ENCODE data around the gene TRAF3.

- no peak for TF ChIP-seq CTCF (IDR thresholded peaks at IDR 0.05; ENCODE audit: low read depth, low read length, missing input control)
- no peak for TF ChIP-seq RXRA (IDR thresholded peaks at IDR 0.05)
- no peak for TF ChIP-seq REST (IDR thresholded peaks at IDR 0.05)
- no peak for TF ChIP-seq JUND (IDR thresholded peaks at IDR 0.05)
- TF ChIP-seq SP1 (IDR thresholded peaks at IDR 0.05): no peak
- no peak for TF ChIP-seq YY1 (IDR thresholded peaks at IDR 0.05)
- no peak for TF ChIP-seq MAX (IDR thresholded peaks at IDR 0.05)
- TF ChIP-seq ATF3 (IDR thresholded peaks at IDR 0.05): no peak
- TF ChIP-seq RAD21 (IDR thresholded peaks at IDR 0.05): no peak
- TF ChIP-seq GABPA (IDR thresholded peaks at IDR 0.05 in 1 of 2, conservative IDR thresholded peaks at IDR 0.05 in 1 of 2): no peak
- TF ChIP-seq TAF1 (conservative IDR thresholded peaks at IDR 0.05): no peak
- no peak for TF ChIP-seq HNF4G (IDR thresholded peaks at IDR 0.05)
- no peak for TF ChIP-seq ZBTB33 (IDR thresholded peaks at IDR 0.05)
Observed at GRCh38 chr14:102840115-102840514, 62.9 kb downstream of the TRAF3 start.

Data from liver (tissue), 3 donors.